K562 (cell line): ENCODE data around the gene SQOR. TPM values are rescaled to one million over a fixed set of nuclear protein-coding genes. Genes with fewer than 3 reads are reported as not detected.

Experiments
- CBX1 ChIP-seq: sonication (generic); IDR thresholded peaks from 2 replicates; pipeline ENCODE4 v1.6.1; 2016; ENCODE audit warnings: antibody characterized with exemption, low read depth, mild to moderate bottlenecking
- COPS2 ChIP-seq: fragments of 450-650 bp; conservative IDR thresholded peaks from 2 replicates; pipeline ENCODE4 v1.6.1; 2016; ENCODE audit warnings: mild to moderate bottlenecking, moderate library complexity
- DNMT1 ChIP-seq: fragments of 450-650 bp; IDR thresholded peaks from 2 replicates; pipeline ENCODE4 v1.6.1; 2016; ENCODE audit warnings: antibody characterized with exemption, mild to moderate bottlenecking
- FOXJ2 ChIP-seq: fragments of 200-800 bp; sonication (Bioruptor generic); IDR thresholded peaks from 2 replicates; pipeline ENCODE4 v1.6.1; 2016; ENCODE audit warnings: missing genetic modification characterization, missing compliant biosample characterization
- GABPA ChIP-seq: fragments of 200-800 bp; sonication (Bioruptor generic); conservative IDR thresholded peaks from 2 replicates; pipeline ENCODE4 v1.6.1; 2016; ENCODE audit warnings: low read depth, missing genetic modification characterization, missing compliant biosample characterization
- HLTF ChIP-seq: fragments of 450-650 bp; IDR thresholded peaks from 2 replicates; pipeline ENCODE4 v1.6.1; 2016
- HNRNPL ChIP-seq: fragments of 200-400 bp; formaldehyde crosslinking; IDR thresholded peaks from 2 replicates; pipeline ENCODE4 v1.6.1; 2017; ENCODE audit warnings: low read depth, mild to moderate bottlenecking, low read length
- L3MBTL2 ChIP-seq: fragments of 450-650 bp; IDR thresholded peaks from 2 replicates; pipeline ENCODE4 v1.6.1; 2016; ENCODE audit warnings: mild to moderate bottlenecking, moderate library complexity
- MED1 ChIP-seq: sonication (generic); formaldehyde crosslinking; IDR thresholded peaks from 2 replicates; pipeline ENCODE4 v1.8.1; 2023; ENCODE audit warnings: missing genetic modification reagents, borderline replicate concordance
- MEF2A ChIP-seq: IDR thresholded peaks from 2 replicates; pipeline ENCODE4 v1.6.1; 2011; ENCODE audit warnings: low read depth, mild to moderate bottlenecking, low read length, moderate library complexity; ENCODE audit not compliant: control insufficient read depth
- MEIS2 ChIP-seq: fragments of 450-650 bp; IDR thresholded peaks from 2 replicates; pipeline ENCODE4 v1.6.1; 2014; ENCODE audit warnings: mild to moderate bottlenecking; ENCODE audit not compliant: partially characterized antibody
- PHTF2 ChIP-seq: fragments of 250-450 bp; sonication (Bioruptor Pico); IDR thresholded peaks from 2 replicates; pipeline ENCODE4 v1.5.0; 2021; ENCODE audit warnings: mild to moderate bottlenecking
- POLR2A ChIP-seq: fragments of 450-650 bp; conservative IDR thresholded peaks from 2 replicates; pipeline ENCODE4 v1.6.1; 2016
- POLR2B ChIP-seq: fragments of 450-650 bp; IDR thresholded peaks from 2 replicates; pipeline ENCODE4 v1.6.1; 2018; ENCODE audit warnings: low read depth; ENCODE audit not compliant: partially characterized antibody
- POU5F1 ChIP-seq: fragments of 150-350 bp; IDR thresholded peaks from 2 replicates; pipeline ENCODE4 v1.6.1; 2014; ENCODE audit warnings: borderline replicate concordance, low read length, low read depth, mild to moderate bottlenecking; ENCODE audit not compliant: partially characterized antibody
- RHOXF2B ChIP-seq: fragments of 250-450 bp; sonication (Bioruptor Pico); conservative IDR thresholded peaks from 2 replicates; pipeline ENCODE4 v1.5.1; 2021
- SLC30A9 ChIP-seq: fragments of 250-450 bp; sonication (Bioruptor Pico); IDR thresholded peaks from 2 replicates; pipeline ENCODE4 v1.8.0; 2022; ENCODE audit warnings: mild to moderate bottlenecking, moderate library complexity
- SNRNP70 ChIP-seq: fragments of 200-400 bp; formaldehyde crosslinking; optimal IDR thresholded peaks from 2 replicates; pipeline ENCODE3; 2017; ENCODE audit warnings: low read depth, low read length
- STAT5A ChIP-seq: IDR thresholded peaks from 2 replicates; pipeline ENCODE4 v1.6.1; 2012; ENCODE audit warnings: low read length, inconsistent platforms, borderline replicate concordance
- TAF9B ChIP-seq: fragments of 450-650 bp; IDR thresholded peaks from 2 replicates; pipeline ENCODE4 v1.6.1; 2018; ENCODE audit warnings: mild to moderate bottlenecking; ENCODE audit not compliant: partially characterized antibody
- TAL1 ChIP-seq: fragments of 450-650 bp; IDR thresholded peaks from 2 replicates; pipeline ENCODE4 v1.6.1; 2016; ENCODE audit warnings: mild to moderate bottlenecking
- TEAD4 ChIP-seq, 2 experiments: sonication (generic) in 1 of 2; formaldehyde crosslinking in 1 of 2; IDR thresholded peaks; 2 replicates each; pipeline versions ENCODE4 v1.6.1 to v1.8.0; 2012 to 2022; ENCODE audit warnings: borderline replicate concordance in 1 of 2, inconsistent platforms in 1 of 2, low read length in 1 of 2, mild to moderate bottlenecking in 1 of 2, missing genetic modification reagents in 1 of 2
- TFAM ChIP-seq: fragments of 250-450 bp; sonication (Bioruptor Pico); conservative IDR thresholded peaks from 2 replicates; pipeline ENCODE4 v1.5.0; 2021; ENCODE audit warnings: mild to moderate bottlenecking, moderate library complexity
- ZBED1 ChIP-seq: IDR thresholded peaks from 2 replicates; pipeline ENCODE4 v1.6.1; 2014
- ZFP36 ChIP-seq: fragments of 150-350 bp; IDR thresholded peaks from 2 replicates; pipeline ENCODE4 v1.6.1; 2018; ENCODE audit warnings: low read length, low read depth; ENCODE audit not compliant: partially characterized antibody
- ZNF436 ChIP-seq: fragments of 250-450, 450-650 bp; sonication (Bioruptor Pico); formaldehyde crosslinking; IDR thresholded peaks from 2 replicates; pipeline ENCODE4 v1.7.0; 2020; ENCODE audit warnings: mild to moderate bottlenecking
- ZNF695 ChIP-seq: fragments of 450-650 bp; formaldehyde crosslinking; IDR thresholded peaks from 2 replicates; pipeline ENCODE4 v1.4.0; 2020; ENCODE audit warnings: mild to moderate bottlenecking, moderate library complexity
- polyA plus RNA-seq, 8 experiments: library from polyadenylated mRNA; depleted of rRNA in 4 of 8; stranded (reverse) in 5 of 8; unstranded in 3 of 8; fragments of >200 nt; fragmentation: Nextera tagmentation in 2 of 8; fragmentation: Illumina TruSeq in 1 of 8; extraction: Ambion mirVana in 2 of 8; extraction: Trizol in 1 of 8; gene quantifications; 2 replicates each; pipeline versions ENCODE4 v1.2.1 to v1.2.3, GENCODE V29; 2011 to 2014; ENCODE audit warnings: inconsistent platforms in 1 of 8, missing spikeins in 1 of 8
- total RNA-seq, 7 experiments: library from RNA; depleted of rRNA in 6 of 7; stranded (reverse); fragments of >200 nt in 6 of 7; fragmentation: Illumina TruSeq in 2 of 7; extraction: Trizol in 2 of 7; gene quantifications; 2 replicates each; pipeline versions ENCODE4 v1.2.1 to v1.2.3, GENCODE V29; 2011 to 2021; ENCODE audit warnings: low replicate concordance in 1 of 7
- TF ChIP-seq, protein P1 (sequence below): sonication (generic); formaldehyde crosslinking; IDR thresholded peaks from 2 replicates; pipeline ENCODE4 v1.8.0; 2022; ENCODE audit warnings: mild to moderate bottlenecking, missing genetic modification reagents
- TF ChIP-seq, protein P2 (sequence below): fragments of 450-650 bp; formaldehyde crosslinking; IDR thresholded peaks from 2 replicates; pipeline ENCODE4 v1.4.0; 2022; ENCODE audit warnings: mild to moderate bottlenecking, moderate library complexity
- TF ChIP-seq, protein P3 (sequence below): fragments of 250-450 bp; sonication (Bioruptor Pico); IDR thresholded peaks from 2 replicates; pipeline ENCODE4 v1.4.0; 2020; ENCODE audit warnings: mild to moderate bottlenecking

Gene SQOR
- total and polyA plus RNA-seq, 9 of the 15 experiments (the other 6 are each of a cell fraction or from before 2014, with no cell fraction given): 0.32 to 1.6 (median 1.1) TPM

DNA sequence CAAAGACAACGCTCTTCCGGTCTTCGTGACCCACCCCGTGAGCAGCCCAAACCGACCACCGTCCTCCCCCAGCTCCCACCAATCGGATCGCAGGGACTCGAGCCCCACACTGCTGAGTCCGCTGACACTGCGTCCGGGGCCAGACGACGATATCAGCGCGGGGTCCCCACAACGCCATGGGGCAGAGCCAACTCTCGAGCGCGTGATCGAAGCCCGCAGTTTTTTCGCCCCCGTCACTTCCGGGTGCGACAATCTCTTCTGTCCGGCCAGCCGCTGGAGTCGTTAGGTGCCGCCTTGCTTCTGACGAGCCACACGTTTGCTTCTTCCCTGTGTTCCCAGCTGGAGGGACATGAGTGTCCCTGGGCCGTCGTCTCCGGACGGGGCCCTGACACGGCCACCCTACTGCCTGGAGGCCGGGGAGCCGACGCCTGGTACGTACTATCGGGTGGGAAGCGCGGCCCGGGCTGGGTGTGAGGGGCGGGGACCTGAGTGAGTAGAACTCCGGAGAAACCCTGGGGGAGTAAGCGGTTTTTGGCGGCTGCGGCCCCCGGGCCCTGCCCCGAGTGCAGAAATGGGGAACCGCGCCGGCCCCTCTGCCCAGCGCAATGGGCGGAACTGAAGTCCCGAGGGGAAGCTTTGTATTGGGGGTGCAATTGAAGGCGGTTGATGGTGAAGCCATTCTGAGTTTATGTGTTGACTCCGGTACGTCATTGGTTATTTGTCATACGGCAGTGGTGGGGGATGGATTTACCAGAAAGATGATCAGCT, 47.5 kb upstream of the SQOR start, which contains the start of gene BLOC1S6 (continued):
- TF ChIP-seq L3MBTL2 (peak; percentile 96), TAF9B (peak; percentile 89), ZBED1 (no peak), MEF2A (no peak), GABPA (tag) (peak; percentile 99), HLTF (peak; percentile 49; the same call in 1 of the 2 replicates), CBX1 (peak; percentile 24; the same call in 1 of the 2 replicates), TFAM (no peak), FOXJ2 (tag) (no peak; the same call in 1 of the 2 replicates), SLC30A9 (CRISPR knock-in tag) (no peak), SNRNP70 (no peak), RHOXF2B (no peak), ZNF436 (CRISPR knock-in tag) (no peak), ZFP36 (no peak), POLR2A (peak; percentile 96), POU5F1 (no peak), PHTF2 (CRISPR knock-in tag) (no peak), TAL1 (no peak), STAT5A (no peak; the same call in 1 of the 2 replicates), ZNF695 (no peak), POLR2B (peak; percentile 88), DNMT1 (no peak), TEAD4 (IDR thresholded peaks at IDR 0.05; ENCODE audit: low read length) (no peak), TEAD4 (CRISPR knock-in tag; IDR thresholded peaks at IDR 0.05; ENCODE audit: borderline replicate concordance) (no peak), MED1 (CRISPR knock-in tag) (no peak), HNRNPL (no peak), MEIS2 (no peak), COPS2 (no peak)
- TF ChIP-seq, protein P1, sequence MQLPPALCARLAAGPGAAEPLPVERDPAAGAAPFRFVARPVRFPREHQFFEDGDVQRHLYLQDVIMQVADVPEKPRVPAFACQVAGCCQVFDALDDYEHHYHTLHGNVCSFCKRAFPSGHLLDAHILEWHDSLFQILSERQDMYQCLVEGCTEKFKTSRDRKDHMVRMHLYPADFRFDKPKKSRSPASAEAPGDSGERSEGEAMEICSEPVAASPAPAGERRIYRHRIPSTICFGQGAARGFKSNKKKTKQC (CRISPR knock-in tag): no peak
- TF ChIP-seq, protein P2, sequence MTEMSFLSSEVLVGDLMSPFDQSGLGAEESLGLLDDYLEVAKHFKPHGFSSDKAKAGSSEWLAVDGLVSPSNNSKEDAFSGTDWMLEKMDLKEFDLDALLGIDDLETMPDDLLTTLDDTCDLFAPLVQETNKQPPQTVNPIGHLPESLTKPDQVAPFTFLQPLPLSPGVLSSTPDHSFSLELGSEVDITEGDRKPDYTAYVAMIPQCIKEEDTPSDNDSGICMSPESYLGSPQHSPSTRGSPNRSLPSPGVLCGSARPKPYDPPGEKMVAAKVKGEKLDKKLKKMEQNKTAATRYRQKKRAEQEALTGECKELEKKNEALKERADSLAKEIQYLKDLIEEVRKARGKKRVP (CRISPR knock-in tag): no peak
- TF ChIP-seq, protein P3, sequence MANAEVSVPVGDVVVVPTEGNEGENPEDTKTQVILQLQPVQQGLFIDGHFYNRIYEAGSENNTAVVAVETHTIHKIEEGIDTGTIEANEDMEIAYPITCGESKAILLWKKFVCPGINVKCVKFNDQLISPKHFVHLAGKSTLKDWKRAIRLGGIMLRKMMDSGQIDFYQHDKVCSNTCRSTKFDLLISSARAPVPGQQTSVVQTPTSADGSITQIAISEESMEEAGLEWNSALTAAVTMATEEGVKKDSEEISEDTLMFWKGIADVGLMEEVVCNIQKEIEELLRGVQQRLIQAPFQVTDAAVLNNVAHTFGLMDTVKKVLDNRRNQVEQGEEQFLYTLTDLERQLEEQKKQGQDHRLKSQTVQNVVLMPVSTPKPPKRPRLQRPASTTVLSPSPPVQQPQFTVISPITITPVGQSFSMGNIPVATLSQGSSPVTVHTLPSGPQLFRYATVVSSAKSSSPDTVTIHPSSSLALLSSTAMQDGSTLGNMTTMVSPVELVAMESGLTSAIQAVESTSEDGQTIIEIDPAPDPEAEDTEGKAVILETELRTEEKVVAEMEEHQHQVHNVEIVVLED (CRISPR knock-in tag): no peak; the same call in 1 of the 2 replicates
